Astrocyte (in vitro differentiated cells and primary cell): Measurements from ENCODE around the gene E4F1.

Experiments used
- EZH2 ChIP-seq: IDR thresholded peaks from 2 replicates; pipeline ENCODE4 v1.6.1; 2012; ENCODE audit warnings: mild to moderate bottlenecking, low read length, inconsistent platforms; ENCODE audit not compliant: insufficient read depth
- TF ChIP-seq, protein P1 (sequence below): IDR thresholded peaks from 2 replicates; pipeline ENCODE4 v1.5.1; 2011; ENCODE audit warnings: low read depth, mild to moderate bottlenecking, inconsistent platforms, low read length, moderate library complexity; ENCODE audit not compliant: insufficient read depth

DNA sequence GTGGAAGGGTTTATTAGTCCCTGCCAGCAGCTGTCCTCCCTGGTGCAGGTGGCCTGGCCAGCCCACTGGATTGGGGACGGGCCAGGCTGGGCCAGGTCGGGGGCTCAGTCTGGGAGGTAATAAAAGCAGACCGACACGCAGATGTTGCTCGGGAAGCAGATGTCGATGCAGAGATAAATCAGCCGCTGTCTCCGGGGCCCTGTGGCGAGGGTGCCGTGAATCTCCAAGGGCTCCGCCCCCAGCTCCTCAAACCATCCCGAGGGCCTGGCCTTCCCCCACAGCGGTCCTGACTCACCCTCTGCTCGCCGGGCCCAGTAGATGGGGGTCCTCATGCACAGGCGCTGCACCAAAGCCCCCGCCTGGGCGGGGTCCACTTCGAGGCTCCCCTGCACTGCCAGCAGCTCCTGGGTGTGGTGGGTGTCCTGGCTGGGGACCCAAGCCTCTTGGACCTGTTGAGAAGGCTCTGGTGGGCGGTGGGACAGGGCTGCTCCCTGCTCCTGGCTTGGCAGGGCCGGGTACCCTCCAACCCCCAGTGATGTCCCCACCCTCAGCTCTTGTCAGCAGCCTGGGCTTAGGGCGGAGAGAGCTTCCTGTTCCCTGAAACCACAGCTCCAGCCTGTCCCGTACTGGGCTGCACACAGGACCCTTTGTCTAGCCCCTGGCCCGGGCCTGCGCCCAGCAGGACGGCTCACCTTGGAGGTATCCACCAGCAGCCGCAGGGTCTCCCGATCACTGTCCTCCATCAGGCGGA lies 14.0 kb upstream of the E4F1 start:
- TF ChIP-seq, protein P1, sequence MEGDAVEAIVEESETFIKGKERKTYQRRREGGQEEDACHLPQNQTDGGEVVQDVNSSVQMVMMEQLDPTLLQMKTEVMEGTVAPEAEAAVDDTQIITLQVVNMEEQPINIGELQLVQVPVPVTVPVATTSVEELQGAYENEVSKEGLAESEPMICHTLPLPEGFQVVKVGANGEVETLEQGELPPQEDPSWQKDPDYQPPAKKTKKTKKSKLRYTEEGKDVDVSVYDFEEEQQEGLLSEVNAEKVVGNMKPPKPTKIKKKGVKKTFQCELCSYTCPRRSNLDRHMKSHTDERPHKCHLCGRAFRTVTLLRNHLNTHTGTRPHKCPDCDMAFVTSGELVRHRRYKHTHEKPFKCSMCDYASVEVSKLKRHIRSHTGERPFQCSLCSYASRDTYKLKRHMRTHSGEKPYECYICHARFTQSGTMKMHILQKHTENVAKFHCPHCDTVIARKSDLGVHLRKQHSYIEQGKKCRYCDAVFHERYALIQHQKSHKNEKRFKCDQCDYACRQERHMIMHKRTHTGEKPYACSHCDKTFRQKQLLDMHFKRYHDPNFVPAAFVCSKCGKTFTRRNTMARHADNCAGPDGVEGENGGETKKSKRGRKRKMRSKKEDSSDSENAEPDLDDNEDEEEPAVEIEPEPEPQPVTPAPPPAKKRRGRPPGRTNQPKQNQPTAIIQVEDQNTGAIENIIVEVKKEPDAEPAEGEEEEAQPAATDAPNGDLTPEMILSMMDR = no peak
- no peak for TF ChIP-seq EZH2
